Transverse colon (tissue), 4 donors: Measurements from ENCODE around the gene VIM.

Experiments
- EP300 ChIP-seq: sonication (generic); formaldehyde crosslinking; IDR thresholded peaks from one replicate; pipeline ENCODE4 v1.6.1; 2017; ENCODE audit warnings: antibody characterized with exemption, low read depth
- POLR2A ChIP-seq: fragments of 450-650 bp; IDR thresholded peaks from one replicate; pipeline ENCODE4 v1.6.1; 2016; ENCODE audit warnings: antibody characterized with exemption, mild to moderate bottlenecking, moderate library complexity
- POLR2AphosphoS5 ChIP-seq, 3 donors: sonication (generic); formaldehyde crosslinking; IDR thresholded peaks; one replicate each; pipeline ENCODE4 v1.6.1; 2016; ENCODE audit warnings: antibody characterized with exemption in 3 of 3
- TF ChIP-seq, protein P1 (sequence below), 5 experiments: fragments of 200-600 bp in 3 of 5; fragments of 450-650 bp in 2 of 5; sonication (generic) in 3 of 5; IDR thresholded peaks; 1 replicate in 2 of 5; 2 replicates in 3 of 5; pipeline ENCODE4 v1.5.1; 2016 to 2017; ENCODE audit warnings: antibody characterized with exemption in 5 of 5, inconsistent platforms in 3 of 5, mild to moderate bottlenecking in 2 of 5, moderate library complexity in 1 of 5

DNA sequence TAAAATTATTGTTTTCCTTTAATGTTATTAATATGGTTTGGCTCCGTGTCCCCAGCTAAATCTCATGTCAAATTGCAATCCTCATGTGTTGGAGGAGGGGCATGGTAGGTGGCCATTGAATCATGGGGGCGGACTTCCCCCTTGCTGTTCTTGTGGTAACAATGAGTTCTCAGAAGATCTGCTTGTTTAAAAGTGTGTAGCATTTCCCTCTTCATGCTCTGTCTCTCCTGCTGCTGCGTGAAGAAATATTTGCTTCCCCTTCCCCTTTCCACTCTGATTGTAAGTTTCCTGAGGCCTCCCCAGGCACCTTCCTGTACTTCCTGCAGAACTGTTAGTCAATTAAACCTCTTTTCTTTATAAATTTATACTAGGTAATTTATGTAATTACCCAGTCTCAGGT is 27.5 kb downstream of the VIM start:
- TF ChIP-seq, protein P1, sequence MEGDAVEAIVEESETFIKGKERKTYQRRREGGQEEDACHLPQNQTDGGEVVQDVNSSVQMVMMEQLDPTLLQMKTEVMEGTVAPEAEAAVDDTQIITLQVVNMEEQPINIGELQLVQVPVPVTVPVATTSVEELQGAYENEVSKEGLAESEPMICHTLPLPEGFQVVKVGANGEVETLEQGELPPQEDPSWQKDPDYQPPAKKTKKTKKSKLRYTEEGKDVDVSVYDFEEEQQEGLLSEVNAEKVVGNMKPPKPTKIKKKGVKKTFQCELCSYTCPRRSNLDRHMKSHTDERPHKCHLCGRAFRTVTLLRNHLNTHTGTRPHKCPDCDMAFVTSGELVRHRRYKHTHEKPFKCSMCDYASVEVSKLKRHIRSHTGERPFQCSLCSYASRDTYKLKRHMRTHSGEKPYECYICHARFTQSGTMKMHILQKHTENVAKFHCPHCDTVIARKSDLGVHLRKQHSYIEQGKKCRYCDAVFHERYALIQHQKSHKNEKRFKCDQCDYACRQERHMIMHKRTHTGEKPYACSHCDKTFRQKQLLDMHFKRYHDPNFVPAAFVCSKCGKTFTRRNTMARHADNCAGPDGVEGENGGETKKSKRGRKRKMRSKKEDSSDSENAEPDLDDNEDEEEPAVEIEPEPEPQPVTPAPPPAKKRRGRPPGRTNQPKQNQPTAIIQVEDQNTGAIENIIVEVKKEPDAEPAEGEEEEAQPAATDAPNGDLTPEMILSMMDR (IDR thresholded peaks at IDR 0.05): no peak
- TF ChIP-seq POLR2A (no peak), EP300 (no peak), POLR2AphosphoS5 (IDR thresholded peaks at IDR 0.05) (no peak)
